ENCODE measurements around the gene CBX4.

CBX4 gene

GRCh38 chr17:79799538-79800324 lies 39.5 kb downstream of the CBX4 start:
- ChIA-PET CTCF (interaction anchor here (0.5 to 2.6 kb wide), 8 partner anchors 8 to 124 kb away, joined by 3 to 9 read pairs (median 4); partner anchors contain the start of gene CBX4), POLR2A (interaction anchor here (1.3 to 3.7 kb wide), 2 partner anchors 13 to 301 kb away, joined by 3 to 61 read pairs; partner anchors contain the start of gene GAA)
- Histone ChIP-seq H3K4me1 (ENCODE audit: control insufficient read depth, insufficient read depth, low read length) (peaks cover 21% of the 10 kb centered on the region), H3K36me3 (ENCODE audit: control insufficient read depth in 2 of 2, insufficient read depth in 1 of 2, low read length in 2 of 2) (peaks cover 0 to 11% of the 10 kb centered on the region in 2 experiments; a peak in 1 of 3 replicates), H3K27ac (ENCODE audit: extremely low read depth, low read depth, low read length) (peak overlapping the region; percentile 26; the same call in 1 of the 2 replicates), H3K9me3 (ENCODE audit: control insufficient read depth, insufficient read depth, low read depth, low read length) (no peaks in the 10 kb centered on the region), H3K4me3 (ENCODE audit: low read depth, low read length) (no peak overlapping the region)
- TF ChIP-seq, protein P1, sequence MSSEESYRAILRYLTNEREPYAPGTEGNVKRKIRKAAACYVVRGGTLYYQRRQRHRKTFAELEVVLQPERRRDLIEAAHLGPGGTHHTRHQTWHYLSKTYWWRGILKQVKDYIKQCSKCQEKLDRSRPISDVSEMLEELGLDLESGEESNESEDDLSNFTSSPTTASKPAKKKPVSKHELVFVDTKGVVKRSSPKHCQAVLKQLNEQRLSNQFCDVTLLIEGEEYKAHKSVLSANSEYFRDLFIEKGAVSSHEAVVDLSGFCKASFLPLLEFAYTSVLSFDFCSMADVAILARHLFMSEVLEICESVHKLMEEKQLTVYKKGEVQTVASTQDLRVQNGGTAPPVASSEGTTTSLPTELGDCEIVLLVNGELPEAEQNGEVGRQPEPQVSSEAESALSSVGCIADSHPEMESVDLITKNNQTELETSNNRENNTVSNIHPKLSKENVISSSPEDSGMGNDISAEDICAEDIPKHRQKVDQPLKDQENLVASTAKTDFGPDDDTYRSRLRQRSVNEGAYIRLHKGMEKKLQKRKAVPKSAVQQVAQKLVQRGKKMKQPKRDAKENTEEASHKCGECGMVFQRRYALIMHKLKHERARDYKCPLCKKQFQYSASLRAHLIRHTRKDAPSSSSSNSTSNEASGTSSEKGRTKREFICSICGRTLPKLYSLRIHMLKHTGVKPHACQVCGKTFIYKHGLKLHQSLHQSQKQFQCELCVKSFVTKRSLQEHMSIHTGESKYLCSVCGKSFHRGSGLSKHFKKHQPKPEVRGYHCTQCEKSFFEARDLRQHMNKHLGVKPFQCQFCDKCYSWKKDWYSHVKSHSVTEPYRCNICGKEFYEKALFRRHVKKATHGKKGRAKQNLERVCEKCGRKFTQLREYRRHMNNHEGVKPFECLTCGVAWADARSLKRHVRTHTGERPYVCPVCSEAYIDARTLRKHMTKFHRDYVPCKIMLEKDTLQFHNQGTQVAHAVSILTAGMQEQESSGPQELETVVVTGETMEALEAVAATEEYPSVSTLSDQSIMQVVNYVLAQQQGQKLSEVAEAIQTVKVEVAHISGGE (tag by site-specific recombination; conservative IDR thresholded peaks at IDR 0.05; ENCODE audit: low read depth) = no peak
- TF ChIP-seq ZFP69B (tag by site-specific recombination; IDR thresholded peaks at IDR 0.05) = no peak
- TF ChIP-seq ZBTB1 (tag by site-specific recombination; IDR thresholded peaks at IDR 0.05) = no peak
- no peak for TF ChIP-seq ZNF544 (tag by site-specific recombination; IDR thresholded peaks at IDR 0.05)
- TF ChIP-seq ZSCAN23 (tag by site-specific recombination; IDR thresholded peaks at IDR 0.05) = no peak
- peak; percentile 94; the same call in 1 of the 2 replicates for TF ChIP-seq EGR2 (tag by site-specific recombination; IDR thresholded peaks at IDR 0.05; ENCODE audit: low read depth)
- TF ChIP-seq, protein P2, sequence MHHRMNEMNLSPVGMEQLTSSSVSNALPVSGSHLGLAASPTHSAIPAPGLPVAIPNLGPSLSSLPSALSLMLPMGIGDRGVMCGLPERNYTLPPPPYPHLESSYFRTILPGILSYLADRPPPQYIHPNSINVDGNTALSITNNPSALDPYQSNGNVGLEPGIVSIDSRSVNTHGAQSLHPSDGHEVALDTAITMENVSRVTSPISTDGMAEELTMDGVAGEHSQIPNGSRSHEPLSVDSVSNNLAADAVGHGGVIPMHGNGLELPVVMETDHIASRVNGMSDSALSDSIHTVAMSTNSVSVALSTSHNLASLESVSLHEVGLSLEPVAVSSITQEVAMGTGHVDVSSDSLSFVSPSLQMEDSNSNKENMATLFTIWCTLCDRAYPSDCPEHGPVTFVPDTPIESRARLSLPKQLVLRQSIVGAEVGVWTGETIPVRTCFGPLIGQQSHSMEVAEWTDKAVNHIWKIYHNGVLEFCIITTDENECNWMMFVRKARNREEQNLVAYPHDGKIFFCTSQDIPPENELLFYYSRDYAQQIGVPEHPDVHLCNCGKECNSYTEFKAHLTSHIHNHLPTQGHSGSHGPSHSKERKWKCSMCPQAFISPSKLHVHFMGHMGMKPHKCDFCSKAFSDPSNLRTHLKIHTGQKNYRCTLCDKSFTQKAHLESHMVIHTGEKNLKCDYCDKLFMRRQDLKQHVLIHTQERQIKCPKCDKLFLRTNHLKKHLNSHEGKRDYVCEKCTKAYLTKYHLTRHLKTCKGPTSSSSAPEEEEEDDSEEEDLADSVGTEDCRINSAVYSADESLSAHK (tag by site-specific recombination; IDR thresholded peaks at IDR 0.05) = peak; percentile 58; the same call in 1 of the 2 replicates
- TF ChIP-seq ZNF645 (tag by site-specific recombination; IDR thresholded peaks at IDR 0.05) = peak; percentile 18; the same call in 1 of the 2 replicates
- TF ChIP-seq ZNF670 (tag by site-specific recombination; IDR thresholded peaks at IDR 0.05; ENCODE audit: low read depth) = no peak
- 0 out of 2 replicates have a peak, but pooled peaks have one; percentile 16 for TF ChIP-seq ZNF501 (tag by site-specific recombination; IDR thresholded peaks at IDR 0.05)
- peak; percentile 97; the same call in 1 of the 2 replicates for TF ChIP-seq ZFHX2 (tag by site-specific recombination; conservative IDR thresholded peaks at IDR 0.05)
- TF ChIP-seq KLF10 (tag by site-specific recombination; IDR thresholded peaks at IDR 0.05) = no peak; the same call in 1 of the 2 replicates
- TF ChIP-seq ZNF600 (tag by site-specific recombination; IDR thresholded peaks at IDR 0.05) = peak; percentile 33; the same call in 1 of the 2 replicates
- no peak for TF ChIP-seq ZNF560 (tag by site-specific recombination; IDR thresholded peaks at IDR 0.05; ENCODE audit: borderline replicate concordance)
- TF ChIP-seq HIC1 (tag by site-specific recombination; IDR thresholded peaks at IDR 0.05) = peak; percentile 48; the same call in 1 of the 2 replicates
- peak; percentile 100 for TF ChIP-seq GLIS1 (tag by site-specific recombination; IDR thresholded peaks at IDR 0.05)
- TF ChIP-seq ZNF658 (tag by site-specific recombination; IDR thresholded peaks at IDR 0.05) = no peak
- TF ChIP-seq PATZ1 (tag by site-specific recombination; IDR thresholded peaks at IDR 0.05) = peak; percentile 60
- TF ChIP-seq GLIS2 (tag by site-specific recombination; IDR thresholded peaks at IDR 0.05) = peak; percentile 89
- TF ChIP-seq ZIC2 (tag by site-specific recombination; IDR thresholded peaks at IDR 0.05) = peak; percentile 88
- peak; percentile 97 for TF ChIP-seq ZNF366 (tag by site-specific recombination; conservative IDR thresholded peaks at IDR 0.05)
- TF ChIP-seq ZBTB20 (tag by site-specific recombination; IDR thresholded peaks at IDR 0.05) = peak; percentile 45
- TF ChIP-seq YY2 (tag by site-specific recombination; IDR thresholded peaks at IDR 0.05) = no peak
- TF ChIP-seq, protein P3, sequence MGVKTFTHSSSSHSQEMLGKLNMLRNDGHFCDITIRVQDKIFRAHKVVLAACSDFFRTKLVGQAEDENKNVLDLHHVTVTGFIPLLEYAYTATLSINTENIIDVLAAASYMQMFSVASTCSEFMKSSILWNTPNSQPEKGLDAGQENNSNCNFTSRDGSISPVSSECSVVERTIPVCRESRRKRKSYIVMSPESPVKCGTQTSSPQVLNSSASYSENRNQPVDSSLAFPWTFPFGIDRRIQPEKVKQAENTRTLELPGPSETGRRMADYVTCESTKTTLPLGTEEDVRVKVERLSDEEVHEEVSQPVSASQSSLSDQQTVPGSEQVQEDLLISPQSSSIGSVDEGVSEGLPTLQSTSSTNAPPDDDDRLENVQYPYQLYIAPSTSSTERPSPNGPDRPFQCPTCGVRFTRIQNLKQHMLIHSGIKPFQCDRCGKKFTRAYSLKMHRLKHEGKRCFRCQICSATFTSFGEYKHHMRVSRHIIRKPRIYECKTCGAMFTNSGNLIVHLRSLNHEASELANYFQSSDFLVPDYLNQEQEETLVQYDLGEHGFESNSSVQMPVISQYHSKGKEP (tag by site-specific recombination; IDR thresholded peaks at IDR 0.05) = no peak
